Measurements from ENCODE around the gene PLP1.

The PLP1 gene

DNA sequence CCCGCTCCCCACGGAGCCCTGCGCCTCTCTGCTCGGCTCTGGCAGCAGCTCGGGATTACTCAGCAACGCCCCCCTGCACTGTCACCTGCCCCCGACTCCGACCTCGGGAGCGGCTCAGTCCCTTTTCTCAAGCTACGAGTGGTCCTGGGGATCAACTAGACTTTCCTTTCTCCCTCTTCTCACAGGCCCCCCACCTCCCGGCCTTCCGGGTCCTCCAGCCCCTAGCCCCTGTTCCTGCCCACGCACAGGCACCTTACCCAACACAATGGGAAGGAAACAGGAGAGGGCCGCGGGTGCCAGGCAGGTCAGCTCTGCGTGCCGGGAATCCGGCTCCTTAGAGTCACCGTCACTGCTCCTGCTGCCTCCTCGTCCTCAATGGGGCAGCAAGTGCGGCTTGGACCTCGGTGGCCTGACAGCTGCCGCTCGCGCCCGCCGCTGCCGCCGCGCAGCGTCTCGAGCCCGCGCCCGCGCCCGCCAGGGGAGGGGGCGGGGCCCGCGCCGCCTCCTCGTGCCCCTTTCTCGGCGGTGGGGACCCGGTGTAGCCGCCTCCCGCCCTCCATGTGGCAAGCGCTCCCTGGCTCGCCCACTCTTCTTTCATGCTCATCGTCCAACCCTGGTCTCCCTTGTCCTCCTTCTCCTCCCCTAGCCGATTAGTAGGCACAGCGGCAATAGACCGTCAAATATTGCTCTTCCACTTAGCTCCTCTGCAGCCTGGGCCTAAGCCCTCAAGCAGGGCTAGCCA is 55.3 kb downstream of the PLP1 start, which contains the start of gene RAB9B:
TSS of gene RAB9B (minus strand) at position 455 of the 742 bp plus-strand sequence. CDS start 6,473 bp downstream, outside the sequence.
- no peak for DNase-seq

DNA sequence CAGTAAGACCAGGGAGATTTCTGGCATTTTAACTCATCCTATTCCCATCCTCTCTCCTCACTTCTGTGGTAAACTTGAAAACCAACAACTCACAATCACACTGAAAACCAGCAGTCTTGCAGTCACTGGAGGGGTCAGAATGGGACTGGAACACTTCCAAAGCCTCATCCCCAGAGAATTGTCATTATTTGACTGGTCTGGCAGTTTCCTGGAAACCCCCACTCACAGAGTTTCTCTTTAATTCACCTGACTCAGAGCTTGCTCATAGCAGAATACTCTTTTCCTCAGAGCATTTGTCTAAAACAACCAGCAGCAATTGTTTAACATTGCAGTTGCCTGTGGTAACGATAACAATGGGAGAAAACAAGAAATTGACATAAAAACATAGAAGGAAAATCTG is 62.8 kb downstream of the PLP1 start:
- no peak for DNase-seq

Data from effector CD4-positive, alpha-beta T cell (primary cell).